Frontal cortex (tissue), 4 donors: ENCODE data around the gene LGALS9C. TPM values are rescaled to one million over a fixed set of nuclear protein-coding genes. Genes with fewer than 3 reads are reported as not detected.
"Not testable (repeated sequence)": the region's sequence is repeated elsewhere in the genome, so short reads cannot be mapped to it uniquely, and the experiment has no call there.

ENCODE experiments used
- DNase-seq, 2 donors: peaks; one replicate each; pipeline ENCODE4 v3.0.0; 2012; ENCODE audit warnings: low spot score in 2 of 2
- FAIRE-seq: peaks from 2 replicates; lab custom pipeline; 2012; peaks lifted over from hg19 to GRCh38; lab: Jason Lieb, UNC
- total RNA-seq: library from RNA; depleted of rRNA; stranded (reverse); fragments of >200 nt; gene quantifications from one replicate; pipeline ENCODE4 v1.2.3, GENCODE V29; 2014
- donor health status: control.
- donor health status: control.
- donor health status: control.

Gene LGALS9C
- total RNA-seq, result not detected

DNA sequence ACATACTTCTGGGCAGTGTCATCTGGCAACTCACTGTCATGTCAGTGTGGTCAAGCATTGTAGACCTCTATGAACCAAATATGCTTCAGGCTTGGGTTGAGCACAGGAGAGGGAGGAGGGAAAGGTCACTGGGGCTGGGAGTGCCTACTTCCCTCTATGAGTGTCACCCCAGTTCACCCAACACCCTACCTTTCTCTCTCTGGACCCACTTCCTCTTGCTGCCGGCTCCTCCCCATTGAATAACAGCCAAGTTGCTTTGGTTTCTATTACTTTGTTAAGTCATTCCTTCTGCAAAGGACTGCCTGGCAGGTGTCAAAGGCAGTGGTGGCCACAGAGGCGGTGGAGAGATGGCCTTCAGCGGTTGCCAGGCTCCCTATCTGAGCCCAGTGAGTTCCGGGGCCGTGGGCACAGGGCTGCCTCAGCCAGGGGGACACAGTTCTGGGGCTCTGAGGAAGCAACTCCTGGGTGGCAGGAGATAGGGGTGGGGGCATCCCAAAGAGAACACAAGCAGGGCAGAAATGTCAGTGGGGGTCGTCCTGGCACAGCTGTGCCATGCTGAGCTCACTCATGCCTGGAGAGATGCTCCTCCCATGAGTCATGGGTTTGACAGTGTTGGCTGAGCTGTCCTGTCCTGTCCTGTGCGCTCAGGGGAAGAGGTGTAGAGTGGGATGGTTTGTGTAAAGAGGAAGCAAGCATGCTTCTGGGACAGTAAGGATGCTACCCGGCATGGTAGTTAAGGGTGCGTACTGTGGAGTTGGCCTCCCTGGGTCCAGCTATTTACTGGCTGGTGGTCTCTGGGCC is at the start of gene LGALS9C:
TSS of gene LGALS9C (plus strand) at position 282 of the 801 bp plus-strand sequence. CDS start at position 348, 66 bp downstream.
- not testable (repeated sequence) for FAIRE-seq
- peak in 1 of 2 donors; percentile 2 for DNase-seq

DNA sequence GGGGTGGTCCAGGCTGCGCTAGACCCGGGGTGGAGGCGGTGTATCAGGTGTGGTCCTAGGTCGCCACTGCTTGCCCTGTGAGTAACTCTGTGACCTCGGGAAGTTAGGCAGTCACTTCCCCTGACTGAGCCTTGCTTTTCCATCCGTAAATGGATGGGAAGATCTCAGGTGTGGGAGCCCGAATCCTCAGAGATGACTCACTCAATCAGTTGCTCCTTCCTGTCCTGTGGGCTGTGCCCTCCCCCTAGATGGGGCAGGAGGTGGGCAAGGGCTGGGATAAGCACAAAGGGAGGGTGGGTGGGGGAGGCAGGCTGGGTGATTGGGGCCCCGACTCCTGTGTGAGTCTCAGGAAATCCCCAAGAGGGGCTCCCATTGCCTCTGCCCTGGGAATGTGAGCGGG is 44.4 kb upstream of the LGALS9C start:
- FAIRE-seq, result not testable (repeated sequence)

DNA sequence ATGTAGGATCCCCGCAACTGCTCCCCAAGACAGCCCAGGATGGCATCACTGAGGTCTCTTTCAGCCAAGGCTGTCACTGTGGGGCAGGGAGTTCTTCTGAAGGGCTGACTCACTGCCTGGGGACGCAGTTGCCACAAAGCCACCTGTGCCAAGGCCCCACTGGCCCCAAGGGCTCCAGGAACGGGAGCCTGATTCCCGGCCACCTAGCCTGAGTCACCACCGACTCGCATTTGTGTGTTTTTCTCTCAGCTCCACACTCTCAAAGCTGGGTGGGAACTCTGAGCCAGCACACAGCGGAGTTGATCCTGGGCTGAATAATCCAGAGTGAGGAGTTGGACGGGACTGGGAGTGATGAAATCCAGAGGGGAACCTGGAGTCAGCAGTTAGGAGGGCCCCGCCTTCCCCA is 37.1 kb upstream of the LGALS9C start:
- FAIRE-seq, DNase-seq: not testable (repeated sequence)

More for the DNA sequence above, 44.4 kb upstream of the LGALS9C start:
- not testable (repeated sequence) for DNase-seq

DNA sequence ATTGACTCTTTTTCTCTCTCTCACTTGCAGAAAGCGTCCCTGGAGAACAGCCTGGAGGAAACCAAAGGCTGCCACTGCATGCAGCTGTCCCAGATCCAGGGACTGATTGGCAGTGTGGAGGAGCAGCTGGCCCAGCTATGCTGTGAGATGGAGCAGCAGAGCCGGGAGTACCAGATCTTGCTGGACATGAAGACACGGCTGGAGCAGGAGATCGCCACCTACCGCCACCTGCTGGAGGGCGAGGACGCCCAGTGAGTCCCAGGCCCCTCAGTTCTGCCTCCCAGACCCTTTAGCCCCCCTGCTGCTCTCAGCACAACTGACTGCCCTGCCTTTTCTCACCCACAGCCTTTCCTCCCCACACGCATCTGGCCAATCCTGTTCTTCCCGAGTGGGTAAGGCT is 34.5 kb upstream of the LGALS9C start:
- not testable (repeated sequence) for FAIRE-seq, DNase-seq

DNA sequence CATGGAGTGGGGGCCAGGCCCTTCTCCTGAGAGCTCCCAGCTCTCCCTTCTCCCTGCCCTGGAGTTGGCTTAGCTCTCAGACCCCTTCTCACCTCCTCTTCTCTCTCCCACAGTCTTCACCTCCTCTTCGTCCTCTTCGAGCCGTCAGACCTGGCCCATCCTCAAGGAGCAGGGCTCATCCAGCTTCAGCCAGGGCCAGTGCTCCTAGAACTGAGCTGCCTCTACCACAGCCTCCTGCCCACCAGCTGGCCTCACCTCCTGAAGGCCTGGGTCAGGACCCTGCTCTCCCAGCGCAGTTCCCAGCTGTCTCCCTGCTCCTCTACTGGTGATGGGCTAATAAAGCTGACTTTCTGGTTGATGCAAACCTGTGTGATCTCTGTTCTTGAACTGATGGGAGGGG is 34.1 kb upstream of the LGALS9C start:
- not testable (repeated sequence) for FAIRE-seq

DNA sequence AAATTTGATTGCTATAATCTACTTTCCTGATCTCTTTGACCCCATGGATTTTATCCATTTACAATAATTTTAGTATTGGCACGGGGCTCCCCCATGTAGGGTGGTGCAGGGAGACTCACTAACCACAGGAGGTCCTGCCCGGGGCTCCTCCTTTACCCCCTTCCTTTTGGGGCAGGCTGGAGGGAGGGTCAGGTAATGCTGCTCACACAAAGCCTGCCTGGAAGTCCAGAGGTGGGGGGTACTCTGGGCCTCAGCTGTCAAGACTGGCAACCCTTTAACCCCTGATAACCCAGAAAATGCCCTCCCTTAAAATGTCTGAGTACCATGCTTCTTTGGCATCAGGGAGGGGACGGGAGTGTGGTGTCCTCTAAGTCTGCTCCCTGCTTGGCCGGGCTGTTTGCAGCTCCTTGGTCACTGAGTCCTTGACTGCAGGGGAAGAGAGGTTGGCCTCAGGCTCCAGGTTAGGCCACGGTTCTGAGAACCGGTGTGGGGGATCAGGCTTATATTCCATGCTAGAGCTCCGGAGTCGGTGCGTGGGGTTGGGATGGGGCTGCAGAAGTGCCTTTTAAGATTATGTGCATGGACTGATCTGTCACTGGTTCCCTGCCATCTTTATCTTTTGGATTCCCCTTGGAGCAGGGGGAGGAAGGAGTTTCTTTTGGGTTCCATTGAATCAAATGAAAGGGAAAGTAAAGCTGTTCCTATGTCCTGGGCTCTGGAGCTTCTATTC is 28.9 kb upstream of the LGALS9C start:
- not testable (repeated sequence) for FAIRE-seq, DNase-seq

More for the DNA sequence above, 34.1 kb upstream of the LGALS9C start:
- not testable (repeated sequence) for DNase-seq

DNA sequence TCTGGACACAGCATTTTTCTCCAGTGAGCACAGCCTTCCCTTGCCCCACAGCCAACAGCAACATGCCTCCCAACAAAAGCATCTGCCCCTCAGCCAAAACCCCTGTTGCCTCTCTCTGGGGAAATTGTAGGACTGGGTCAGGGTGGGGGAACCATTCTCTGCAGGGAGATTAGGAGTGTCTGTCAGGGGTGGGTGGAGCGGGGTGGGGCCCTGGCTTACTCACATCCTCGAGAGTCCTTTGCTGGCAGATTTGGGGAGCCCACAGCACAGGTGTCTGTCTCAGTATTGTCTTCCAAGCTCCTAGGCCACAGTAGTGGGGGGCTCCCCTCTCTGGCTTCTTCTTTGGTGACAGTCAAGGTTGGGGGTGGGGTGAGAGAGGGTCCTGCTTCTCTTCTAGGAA is 28.3 kb upstream of the LGALS9C start:
- not testable (repeated sequence) for FAIRE-seq, DNase-seq

DNA sequence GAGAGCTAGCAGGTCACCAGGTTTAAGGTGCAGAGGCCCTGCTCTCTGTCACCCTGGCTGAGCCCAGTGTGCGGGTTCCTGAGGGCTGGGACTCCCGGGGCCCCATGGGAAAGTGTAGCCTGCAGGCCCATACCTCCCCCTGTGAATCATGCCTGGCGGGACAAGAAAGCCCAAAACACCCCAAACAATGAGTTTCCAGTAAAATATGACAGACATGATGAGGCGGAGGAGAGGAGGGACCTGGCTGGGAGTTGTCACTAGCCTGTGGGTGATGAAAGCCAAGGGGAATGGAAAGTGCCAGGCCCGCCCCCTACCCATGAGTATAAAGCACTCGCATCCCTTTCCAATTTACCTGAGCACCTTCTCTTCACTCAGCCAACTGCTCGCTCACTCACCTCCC is 26.8 kb upstream of the LGALS9C start:
- not testable (repeated sequence) for FAIRE-seq, DNase-seq

DNA sequence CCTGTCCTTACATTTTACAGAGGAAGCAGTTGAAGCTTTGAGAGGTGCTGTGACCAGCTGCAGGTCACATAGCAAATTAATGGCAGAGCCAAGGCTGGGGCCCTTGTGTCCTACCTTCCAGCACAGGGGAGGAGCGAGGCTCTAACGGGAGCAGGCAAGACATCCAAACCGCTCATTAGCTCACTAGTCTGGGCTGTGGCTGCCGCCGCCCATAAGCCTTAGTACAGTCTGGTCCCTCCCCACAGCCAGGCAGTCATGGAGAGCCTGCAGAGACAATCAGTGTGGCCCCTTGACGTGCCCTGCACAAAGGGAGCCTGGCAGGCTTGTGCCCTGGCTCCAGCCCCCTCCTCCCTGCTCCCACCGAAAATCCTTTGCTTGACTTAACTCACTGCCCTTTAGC is 25.6 kb upstream of the LGALS9C start:
- FAIRE-seq, DNase-seq: not testable (repeated sequence)

DNA sequence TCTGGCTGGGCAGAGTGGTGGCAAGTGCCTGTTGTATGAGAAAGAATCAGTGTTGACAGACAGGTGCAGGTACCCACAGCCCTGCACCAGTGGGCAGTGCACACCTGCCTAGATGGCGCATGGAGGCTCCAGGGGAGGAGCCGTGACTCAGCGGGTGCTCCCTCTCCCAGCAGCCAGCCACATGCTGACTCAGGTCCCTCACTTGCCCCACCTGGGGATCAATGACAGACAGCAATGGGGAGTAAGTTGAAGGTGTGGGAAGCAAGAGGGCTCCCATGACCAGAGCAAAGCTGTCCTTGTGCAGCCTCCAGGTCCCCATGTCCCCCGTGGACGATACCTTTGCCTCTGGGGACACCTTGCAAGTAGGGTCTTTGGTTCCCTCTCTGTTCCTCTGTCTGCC is 24.6 kb upstream of the LGALS9C start:
- not testable (repeated sequence) for DNase-seq

DNA sequence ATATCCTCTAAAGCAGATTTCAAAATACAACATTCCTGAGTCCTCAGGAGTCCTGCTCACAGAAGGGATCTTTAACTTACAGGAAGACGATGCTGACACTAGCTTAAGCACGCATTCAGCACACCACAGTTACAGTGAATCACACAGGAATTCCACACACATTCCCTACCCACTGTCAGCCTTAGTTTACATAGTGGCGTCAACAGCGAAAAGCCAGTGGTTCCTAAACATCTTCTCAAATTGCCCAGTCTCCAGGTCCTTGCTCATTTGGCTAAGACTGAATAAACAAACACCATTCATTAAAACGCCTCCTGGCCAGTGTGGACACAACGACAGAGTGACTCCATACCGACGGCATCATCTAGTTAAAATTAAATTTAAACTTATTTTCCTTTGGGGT is 17.6 kb upstream of the LGALS9C start:
- FAIRE-seq, DNase-seq: not testable (repeated sequence)

More for the DNA sequence above, 24.6 kb upstream of the LGALS9C start:
- not testable (repeated sequence) for FAIRE-seq

DNA sequence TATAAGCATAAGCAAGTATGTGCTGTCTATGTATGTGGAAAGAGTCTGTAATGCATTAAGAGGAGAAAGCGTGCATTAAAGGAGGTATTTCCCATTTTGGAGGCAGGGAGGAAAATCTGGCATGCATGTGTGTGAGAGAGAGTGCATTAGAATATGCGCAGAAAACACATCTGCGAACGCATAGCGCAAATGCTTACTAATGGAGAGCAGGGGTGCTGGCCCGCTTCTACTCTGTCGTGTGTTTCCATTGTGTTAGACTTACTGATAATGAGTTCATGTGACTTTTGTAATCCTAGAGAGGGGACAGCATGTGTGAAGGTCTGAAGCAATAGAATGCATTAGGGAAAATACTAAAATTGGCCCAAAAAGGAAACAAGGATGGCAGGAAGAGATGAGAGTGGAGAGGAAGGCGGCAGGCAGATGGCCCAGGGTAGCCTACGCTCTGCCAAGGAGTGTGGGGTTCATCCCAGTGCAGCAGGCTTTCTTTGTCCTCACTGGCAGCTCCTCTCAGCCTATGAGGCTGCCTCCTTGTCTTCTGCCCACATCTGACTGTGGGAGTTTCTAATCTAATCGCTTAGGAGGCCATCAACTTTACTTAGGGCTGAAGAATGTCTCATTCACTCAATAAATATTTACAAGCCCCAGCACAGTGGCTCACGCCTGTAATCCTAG is 12.6 kb upstream of the LGALS9C start:
- FAIRE-seq, DNase-seq: not testable (repeated sequence)

DNA sequence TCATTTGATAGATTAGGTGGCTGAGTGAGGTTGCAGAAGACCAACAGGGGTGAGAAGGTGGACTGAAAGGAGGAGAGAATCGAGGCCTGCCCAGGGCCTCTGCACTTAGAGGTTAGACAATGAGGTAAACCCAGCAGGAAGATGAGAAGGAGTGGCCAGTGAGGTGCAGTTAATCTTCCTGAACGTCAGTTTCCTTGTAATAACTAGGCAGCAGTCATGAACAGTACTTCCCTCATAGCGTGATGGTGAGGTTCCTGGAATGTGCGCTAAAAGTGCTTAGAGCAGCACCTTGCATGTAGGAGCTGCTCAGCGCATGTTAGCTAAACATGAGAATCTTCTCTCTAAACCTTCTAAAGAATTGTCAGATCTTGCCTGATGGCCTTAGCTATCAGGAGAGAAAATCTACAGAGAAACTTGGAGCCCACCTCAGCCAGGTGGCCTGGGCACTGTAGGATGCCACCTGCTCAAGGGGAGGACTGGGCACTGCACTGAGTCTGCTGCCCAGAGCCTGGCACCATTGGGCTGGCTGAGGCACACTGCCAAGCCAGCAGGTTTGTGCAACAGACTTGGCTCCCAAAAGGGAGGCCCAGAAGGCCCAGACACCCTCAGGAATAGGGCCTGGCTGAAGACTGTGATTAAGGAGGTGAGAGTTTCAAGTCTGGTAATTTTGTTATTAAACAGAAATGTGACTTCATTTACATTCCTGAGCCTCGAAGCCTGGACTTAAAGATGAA is 10.2 kb upstream of the LGALS9C start:
- FAIRE-seq, DNase-seq: not testable (repeated sequence)

DNA sequence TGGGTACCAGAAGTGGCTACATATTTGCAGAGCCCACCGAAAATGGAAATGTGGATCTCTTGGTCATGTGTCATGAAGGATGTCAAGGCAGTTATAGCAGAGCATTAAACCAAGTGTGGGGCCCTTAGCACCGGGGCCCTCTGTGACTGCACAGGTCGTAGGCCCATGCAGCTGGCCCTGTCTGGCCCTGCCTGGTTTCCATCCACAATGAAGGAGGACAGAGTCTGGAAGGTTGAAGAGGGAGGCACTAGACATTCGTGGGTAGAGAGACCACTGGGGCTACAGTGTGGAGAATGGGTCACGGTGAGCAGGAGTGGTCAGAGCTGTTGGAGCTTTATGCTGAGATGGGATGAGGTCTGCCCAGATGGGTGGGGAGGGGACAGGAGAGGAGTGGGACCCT is 9.6 kb upstream of the LGALS9C start:
- DNase-seq, FAIRE-seq: not testable (repeated sequence)

DNA sequence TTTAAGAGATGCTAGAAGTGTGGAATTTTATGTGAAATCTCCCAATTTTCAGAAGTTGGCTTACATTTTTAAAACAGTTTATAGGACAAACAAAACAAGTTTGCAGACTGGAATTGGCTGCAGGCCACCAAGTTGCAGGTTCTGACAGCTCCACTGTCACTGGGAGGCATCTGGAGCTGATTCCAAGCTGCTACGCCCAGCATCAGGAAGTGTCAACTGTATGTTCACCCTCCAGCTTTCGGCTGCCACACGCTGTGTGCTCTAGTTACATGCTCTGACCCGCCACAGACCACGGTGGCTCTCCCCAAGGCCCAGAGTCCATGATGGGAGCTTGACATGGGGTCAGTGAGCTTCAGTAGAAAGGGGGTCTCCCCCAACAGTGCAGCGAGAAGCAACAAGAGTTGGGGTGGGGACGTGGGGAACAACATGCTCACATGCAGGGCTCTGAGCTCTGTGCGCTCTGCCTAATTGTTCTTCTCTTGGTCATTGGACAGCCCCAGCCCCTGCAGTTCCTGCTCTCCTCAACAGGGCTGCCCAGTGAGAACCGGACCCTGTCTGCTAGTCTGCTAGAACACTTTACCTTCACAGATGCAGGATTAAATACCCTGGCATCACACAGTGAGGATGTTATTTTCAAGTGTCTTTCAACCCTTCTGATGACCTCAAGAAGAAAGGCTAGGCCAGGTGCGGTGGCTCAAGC is 8.0 kb upstream of the LGALS9C start:
- not testable (repeated sequence) for FAIRE-seq, DNase-seq

DNA sequence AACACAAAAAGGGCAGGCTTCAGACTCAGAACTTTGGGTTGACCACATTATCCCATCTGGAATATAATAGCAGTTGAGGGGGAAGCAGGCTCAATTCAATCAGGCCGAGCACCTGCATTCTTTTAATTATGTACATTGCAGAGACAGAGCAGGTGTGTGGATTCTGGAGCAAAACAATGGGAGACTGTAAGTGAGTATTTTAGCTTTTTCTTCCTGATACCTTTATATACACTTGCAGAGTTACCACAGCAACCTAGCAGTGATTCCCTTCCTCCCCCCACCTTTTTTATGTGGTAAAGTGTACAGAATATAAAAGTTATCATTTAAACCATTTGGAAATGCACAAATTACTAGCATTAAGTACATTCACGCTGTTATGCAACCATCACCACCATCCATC is 6.8 kb upstream of the LGALS9C start:
- FAIRE-seq, DNase-seq: not testable (repeated sequence)

DNA sequence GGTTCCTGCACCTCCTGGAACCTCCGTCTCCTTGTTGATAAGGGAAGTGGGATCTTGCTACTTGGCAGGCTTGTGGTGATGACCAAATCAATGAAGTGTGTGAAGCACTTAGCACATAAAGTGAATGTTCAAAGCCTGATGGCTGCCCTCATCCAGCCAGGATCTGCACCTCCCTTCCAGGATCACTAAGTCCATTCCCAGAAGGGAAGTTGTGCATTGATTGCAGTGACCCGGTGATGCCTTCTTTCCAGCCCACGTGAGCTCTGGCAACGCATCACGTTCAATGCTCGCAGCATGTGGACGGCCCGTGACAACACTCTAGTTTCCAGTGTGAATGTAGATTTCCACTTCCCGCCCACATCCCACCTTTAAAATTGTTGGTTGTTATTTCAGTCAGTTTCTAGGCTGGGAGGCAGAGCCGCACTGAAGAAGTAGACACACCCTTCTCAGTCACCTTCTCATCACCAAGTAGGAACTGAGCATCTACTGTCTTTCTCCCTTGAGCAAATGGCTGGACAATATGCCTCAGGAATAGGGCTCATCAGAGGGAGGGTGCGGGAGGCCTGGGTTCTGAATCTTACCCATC is 6.2 kb upstream of the LGALS9C start:
- FAIRE-seq, DNase-seq: not testable (repeated sequence)

DNA sequence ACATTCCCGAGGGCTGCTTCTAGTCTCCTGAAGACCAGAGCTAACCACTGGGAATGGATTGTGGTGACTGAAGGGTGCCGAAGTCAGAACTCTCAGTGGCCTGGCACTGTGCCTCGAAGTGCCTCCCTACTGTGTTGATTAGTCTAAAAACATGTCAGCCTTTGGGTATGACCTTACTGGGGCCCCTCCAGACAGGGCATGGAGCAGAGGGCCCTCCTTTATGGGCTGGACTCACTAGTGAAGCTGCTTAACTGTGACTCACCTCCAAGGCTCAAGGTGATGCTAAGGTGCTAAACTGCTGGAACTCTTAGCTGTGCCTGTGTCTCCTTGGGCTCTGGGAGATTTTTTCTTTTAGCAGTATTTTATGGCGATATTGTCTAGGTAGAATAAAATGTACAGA is 2.6 kb upstream of the LGALS9C start:
- DNase-seq, FAIRE-seq: not testable (repeated sequence)
